Measurements from ENCODE around the gene MTF1.

DNA sequence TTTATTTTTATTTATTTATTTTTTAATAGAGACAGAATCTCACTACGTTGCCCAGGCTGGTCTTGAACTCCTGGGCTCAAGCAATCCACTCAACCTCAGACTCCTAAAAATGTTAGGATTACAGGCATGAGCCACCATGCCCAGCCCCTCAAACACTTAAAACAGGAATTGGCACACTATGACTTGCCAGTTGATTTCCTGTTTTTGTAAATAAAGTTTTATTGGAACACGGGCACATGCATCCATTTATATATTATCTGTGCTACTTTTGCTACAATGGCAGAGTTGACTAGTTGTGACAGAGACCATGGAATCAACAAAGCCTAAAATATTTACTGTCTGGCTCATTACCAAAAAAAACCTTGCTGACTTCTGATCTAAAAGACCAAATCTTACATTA is 35.4 kb downstream of the MTF1 start:
- TF ChIP-seq CTCF (IDR thresholded peaks at IDR 0.05 in 8 of 11, conservative IDR thresholded peaks at IDR 0.05 in 3 of 11) (no peak), POLR2A (IDR thresholded peaks at IDR 0.05) (no peak), POLR2AphosphoS5 (IDR thresholded peaks at IDR 0.05) (no peak)

Measured in spleen (tissue), 7 donors.